Activated CD4-positive, alpha-beta memory T cell treated with anti-CD3 and anti-CD28 coated beads, Interleukin-2, amount 10 ng/mL, durations not matched to agents 7 days and 5 days (primary cell): ENCODE measurements around the gene SAC3D1. TPM values are rescaled to one million over a fixed set of nuclear protein-coding genes. Genes with fewer than 3 reads are reported as not detected.

ENCODE experiments used
- CTCF ChIA-PET: fragments of 350-600 bp; sonication (Branson Sonifier 250); formaldehyde crosslinking; loops from one replicate; lab custom pipeline; 2021; ENCODE audit warnings: antibody characterized with exemption, inconsistent platforms; lab: Charles Lee
- POLR2A ChIA-PET: fragments of 350-600 bp; sonication (Branson Sonifier 250); formaldehyde crosslinking; loops from one replicate; lab custom pipeline; 2021; ENCODE audit warnings: antibody characterized with exemption; lab: Charles Lee
- DNase-seq: peaks from one replicate; pipeline ENCODE4 v3.0.0-alpha.2; 2020
- H3K27ac Mint-ChIP-seq: one replicate; pipeline ENCODE4 v1.8.0; 2021; ENCODE audit warnings: mild to moderate bottlenecking, mixed read lengths
- H3K27me3 Mint-ChIP-seq: one replicate; pipeline ENCODE4 v1.8.0; 2021; ENCODE audit warnings: mixed read lengths
- H3K36me3 Mint-ChIP-seq: one replicate; pipeline ENCODE4 v1.8.0; 2021; ENCODE audit warnings: low read depth, mixed read lengths
- H3K4me1 Mint-ChIP-seq: one replicate; pipeline ENCODE4 v1.8.0; 2021; ENCODE audit warnings: mixed read lengths
- H3K4me3 Mint-ChIP-seq: one replicate; pipeline ENCODE4 v1.8.0; 2021; ENCODE audit warnings: mild to moderate bottlenecking, mixed read lengths
- H3K9me3 Mint-ChIP-seq: one replicate; pipeline ENCODE4 v1.8.0; 2021; ENCODE audit warnings: mixed read lengths
- total RNA-seq, 2 experiments: library from RNA; stranded (reverse); gene quantifications; one replicate each; pipeline ENCODE4 v1.2.3, GENCODE V29; 2021

SAC3D1 gene
- total RNA-seq, 2 experiments from 2014 or later = 24.2 to 24.8 TPM

DNA sequence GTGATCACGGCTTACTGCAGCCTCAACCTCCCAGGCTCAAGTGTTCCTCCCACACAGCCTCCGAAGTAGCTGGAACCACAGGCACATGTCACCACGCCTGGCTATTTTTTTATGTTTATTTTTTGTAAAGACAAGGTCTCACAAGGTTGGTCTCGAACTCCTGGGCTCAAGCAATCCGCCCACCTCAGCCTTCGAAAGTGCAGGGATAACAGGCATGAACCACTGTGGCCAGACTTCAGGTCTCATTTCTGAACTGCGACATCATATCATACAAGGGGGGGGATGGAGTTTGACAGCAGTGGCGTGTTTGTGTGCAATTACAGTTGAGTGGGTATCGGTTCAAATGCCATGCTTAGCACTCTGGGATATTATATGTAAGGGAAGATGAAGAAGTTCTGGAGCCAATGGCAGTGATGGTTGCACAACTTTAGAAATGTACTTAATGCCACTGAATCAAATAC is 10.4 kb downstream of the SAC3D1 start:
- DNase-seq = no peak

DNA sequence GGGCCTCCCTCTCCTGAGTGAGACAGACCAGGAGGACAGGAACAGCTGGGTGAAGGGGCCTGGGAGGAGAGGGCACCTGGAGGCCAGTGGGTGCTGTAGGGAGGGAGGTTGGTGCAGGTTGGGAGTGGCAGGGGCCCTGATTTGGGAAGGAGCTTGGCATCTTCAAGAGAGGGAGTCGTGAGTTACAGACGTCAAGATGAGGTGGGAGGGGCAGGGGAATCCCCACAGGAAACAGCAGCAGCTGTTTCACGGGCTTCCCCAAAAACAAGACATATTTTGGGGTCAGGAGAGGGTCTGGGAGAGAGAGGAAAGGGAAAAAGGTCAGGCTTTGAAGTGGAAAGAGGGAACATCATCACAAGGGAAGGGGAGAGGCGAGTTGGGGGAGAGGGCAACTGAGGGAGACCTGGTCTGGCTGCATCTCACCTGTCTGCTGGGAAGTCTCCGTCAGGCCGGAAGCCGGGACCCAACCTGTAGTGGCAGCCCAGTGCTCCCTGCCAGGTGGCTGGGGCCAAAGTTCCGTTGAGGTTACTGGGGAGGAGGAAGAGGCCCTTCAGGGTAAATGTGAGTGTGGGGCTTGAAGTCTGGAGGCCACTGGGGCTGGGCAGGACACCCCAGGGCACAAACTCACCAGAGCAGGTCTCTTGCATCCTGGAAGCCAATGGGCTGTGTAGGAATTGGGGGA is 13.0 kb downstream of the SAC3D1 start:
- Mint-ChIP-seq H3K9me3 (no peaks in the 10 kb centered on the region), H3K27ac (peak overlapping the region; percentile 59), H3K27me3 (no peaks in the 10 kb centered on the region), H3K4me1 (peaks cover 19% of the 10 kb centered on the region), H3K36me3 (no peaks in the 10 kb centered on the region), H3K4me3 (no peak overlapping the region)
- CTCF ChIA-PET = no interaction called here
- POLR2A ChIA-PET = interaction anchor here (1.0 to 1.2 kb wide), 2 partner anchors 13 to 29 kb away, joined by 3 to 4 read pairs; partner anchors contain the start of gene SAC3D1
- no peak for DNase-seq

More for the DNA sequence above, 10.4 kb downstream of the SAC3D1 start:
- H3K27me3 Mint-ChIP-seq = no peaks in the 10 kb centered on the region
- H3K36me3 Mint-ChIP-seq = peaks cover 4% of the 10 kb centered on the region
- H3K4me3 Mint-ChIP-seq = no peak overlapping the region
- H3K9me3 Mint-ChIP-seq = no peaks in the 10 kb centered on the region
- ChIA-PET CTCF (no interaction called here), POLR2A (no interaction called here)
- H3K27ac Mint-ChIP-seq = no peak overlapping the region
- peaks cover 35% of the 10 kb centered on the region for H3K4me1 Mint-ChIP-seq

DNA sequence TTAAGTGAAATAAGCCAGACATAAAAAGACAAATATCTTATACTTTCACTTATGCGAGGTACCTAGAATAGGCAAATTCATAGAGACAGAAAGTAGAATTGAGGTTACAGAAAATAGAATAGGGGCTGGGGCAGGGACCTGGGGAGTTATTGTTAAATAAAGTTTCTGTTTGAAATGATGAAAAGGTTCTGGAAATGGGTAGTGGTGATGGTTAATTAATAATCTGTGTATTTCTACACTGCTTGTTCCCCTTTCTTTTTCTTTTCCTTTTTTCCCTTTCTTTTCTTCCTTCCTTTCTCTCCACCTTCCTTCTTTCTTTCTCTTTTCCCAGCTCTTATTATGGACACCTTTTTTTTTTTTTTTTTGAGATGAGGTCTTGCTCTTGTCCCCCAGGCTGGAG is 14.5 kb downstream of the SAC3D1 start:
- ChIA-PET CTCF (no interaction called here), POLR2A (no interaction called here)
- H3K36me3 Mint-ChIP-seq = no peaks in the 10 kb centered on the region
- peaks cover 28% of the 10 kb centered on the region for H3K4me1 Mint-ChIP-seq
- H3K9me3 Mint-ChIP-seq = no peaks in the 10 kb centered on the region
- H3K4me3 Mint-ChIP-seq = no peak overlapping the region
- no peaks in the 10 kb centered on the region for H3K27me3 Mint-ChIP-seq
- H3K27ac Mint-ChIP-seq = no peak overlapping the region
- no peak for DNase-seq

DNA sequence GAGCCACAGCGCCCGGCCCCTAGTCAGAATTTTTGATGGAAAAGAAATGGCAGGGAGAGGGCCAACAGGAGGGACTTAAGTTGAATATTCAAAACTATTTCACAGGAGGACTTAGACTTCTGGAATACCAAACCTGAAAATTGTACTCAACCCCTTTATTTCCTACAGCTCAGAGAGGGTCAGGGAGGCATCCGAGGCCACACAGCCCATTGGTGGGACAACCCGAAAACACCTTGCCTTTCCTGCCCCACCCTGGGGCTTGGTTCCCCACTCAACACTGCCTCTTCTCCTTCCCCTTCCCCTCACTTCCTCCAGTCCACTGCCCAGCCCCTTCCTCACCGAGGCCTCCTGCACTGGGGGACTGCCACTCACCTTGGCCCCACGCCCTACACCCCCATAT is 16.0 kb downstream of the SAC3D1 start:
- no peaks in the 10 kb centered on the region for H3K9me3 Mint-ChIP-seq
- no peaks in the 10 kb centered on the region for H3K36me3 Mint-ChIP-seq
- peaks cover 29% of the 10 kb centered on the region for H3K4me1 Mint-ChIP-seq
- ChIA-PET CTCF (no interaction called here), POLR2A (no interaction called here)
- no peak for DNase-seq
- H3K4me3 Mint-ChIP-seq = no peak overlapping the region
- no peak overlapping the region for H3K27ac Mint-ChIP-seq
- H3K27me3 Mint-ChIP-seq = no peaks in the 10 kb centered on the region

DNA sequence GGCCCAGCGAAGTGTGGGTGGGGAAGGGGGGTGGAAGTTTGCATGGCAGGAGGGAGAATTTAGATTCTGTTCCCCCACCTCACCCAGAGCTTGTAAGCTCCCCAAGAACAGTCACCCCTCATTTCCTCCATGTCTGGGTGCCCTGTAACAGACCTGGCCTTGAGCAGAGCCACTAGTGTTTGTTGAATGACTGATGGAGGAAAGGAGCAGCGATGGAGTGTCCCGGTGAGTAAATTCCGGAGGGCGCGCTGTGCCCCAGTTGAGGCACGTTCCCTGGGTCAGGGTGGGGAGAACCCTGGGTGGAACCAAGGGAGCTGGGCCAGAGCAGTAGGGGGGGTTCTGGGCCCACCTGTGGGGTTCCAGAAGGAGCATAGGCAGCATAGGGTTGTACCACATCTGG is 16.5 kb downstream of the SAC3D1 start:
- ChIA-PET POLR2A (no interaction called here), CTCF (no interaction called here)
- H3K4me3 Mint-ChIP-seq = no peak overlapping the region
- H3K27me3 Mint-ChIP-seq = no peaks in the 10 kb centered on the region
- H3K9me3 Mint-ChIP-seq = no peaks in the 10 kb centered on the region
- H3K36me3 Mint-ChIP-seq = no peaks in the 10 kb centered on the region
- DNase-seq = no peak
- no peak overlapping the region for H3K27ac Mint-ChIP-seq
- H3K4me1 Mint-ChIP-seq = peaks cover 29% of the 10 kb centered on the region

DNA sequence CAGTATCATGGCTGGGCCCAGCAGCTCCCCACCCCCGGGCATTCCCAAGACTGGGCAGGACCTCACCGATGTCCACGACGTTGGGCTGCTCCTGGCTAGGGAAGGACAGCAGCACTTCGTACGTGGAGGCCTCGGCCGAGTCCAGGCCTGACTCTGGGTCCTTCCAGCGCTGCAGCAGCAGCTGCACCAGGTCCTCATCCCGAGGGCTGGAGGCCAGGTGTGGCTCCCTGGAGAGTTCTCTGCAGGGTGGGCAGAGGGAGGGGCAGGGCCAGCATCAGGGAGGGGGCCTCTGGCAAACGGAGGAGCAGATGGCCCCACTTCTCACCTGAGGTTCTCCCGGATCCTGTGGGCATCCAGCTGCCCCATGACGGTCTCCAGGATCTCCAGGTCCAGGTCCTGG is 17.0 kb downstream of the SAC3D1 start:
- CTCF ChIA-PET = no interaction called here

DNA sequence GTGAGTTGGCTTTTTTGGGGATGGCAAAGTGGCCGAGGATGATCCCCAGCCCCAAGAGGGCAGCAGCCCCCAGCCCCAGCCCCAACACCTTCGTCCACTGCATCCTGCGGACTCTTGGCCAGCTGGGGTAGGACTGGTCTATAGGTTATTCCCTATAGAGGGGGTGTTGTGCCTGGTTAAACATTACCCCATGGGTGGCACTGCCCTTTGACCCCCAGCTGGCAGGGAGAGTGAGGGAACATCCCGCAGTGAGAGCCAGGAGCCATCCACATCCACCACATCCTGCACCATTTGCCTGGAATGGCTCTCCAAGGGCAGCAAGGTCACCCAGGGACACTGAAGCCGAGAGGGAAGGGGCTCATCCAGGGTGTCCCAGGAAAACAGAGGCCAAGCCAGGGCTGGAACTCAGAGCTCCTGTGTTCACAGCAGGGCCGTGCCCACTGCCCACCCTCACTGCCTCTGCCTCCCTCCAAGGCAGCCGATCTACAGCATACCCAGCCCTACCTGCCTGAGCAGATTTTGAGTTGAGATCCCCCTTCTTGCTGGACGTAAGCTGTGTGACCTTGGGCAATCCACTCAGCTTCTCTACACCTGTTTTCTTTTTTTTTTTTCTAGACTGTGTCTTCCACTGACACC is 17.5 kb downstream of the SAC3D1 start, which contains the start of gene NAALADL1:
NAALADL1 (minus strand) TSS at position 135 of the 636 bp plus-strand sequence; CDS start at position 103, 32 bp downstream.
- DNase-seq = no peak
- Mint-ChIP-seq H3K27me3 (no peaks in the 10 kb centered on the region), H3K4me1 (peaks cover 23% of the 10 kb centered on the region), H3K36me3 (no peaks in the 10 kb centered on the region), H3K4me3 (no peak within 1 kb of the TSS), H3K9me3 (no peaks in the 10 kb centered on the region), H3K27ac (no peak within 1 kb of the TSS)
- POLR2A ChIA-PET = interaction anchor here (1.1 kb wide), 1 partner anchor 23 kb away, joined by 3 read pairs; no protein-coding TSS in a partner anchor
- CTCF ChIA-PET = interaction anchor here (1.4 kb wide), 1 partner anchor 214 kb away, joined by 3 read pairs; the partner anchor contains the start of gene CDC42BPG

More for the DNA sequence above, 17.0 kb downstream of the SAC3D1 start:
- DNase-seq = no peak
- Mint-ChIP-seq H3K27ac (no peak overlapping the region), H3K36me3 (no peaks in the 10 kb centered on the region), H3K4me3 (no peak overlapping the region), H3K9me3 (no peaks in the 10 kb centered on the region), H3K27me3 (no peaks in the 10 kb centered on the region), H3K4me1 (peaks cover 27% of the 10 kb centered on the region)
- POLR2A ChIA-PET = no interaction called here

DNA sequence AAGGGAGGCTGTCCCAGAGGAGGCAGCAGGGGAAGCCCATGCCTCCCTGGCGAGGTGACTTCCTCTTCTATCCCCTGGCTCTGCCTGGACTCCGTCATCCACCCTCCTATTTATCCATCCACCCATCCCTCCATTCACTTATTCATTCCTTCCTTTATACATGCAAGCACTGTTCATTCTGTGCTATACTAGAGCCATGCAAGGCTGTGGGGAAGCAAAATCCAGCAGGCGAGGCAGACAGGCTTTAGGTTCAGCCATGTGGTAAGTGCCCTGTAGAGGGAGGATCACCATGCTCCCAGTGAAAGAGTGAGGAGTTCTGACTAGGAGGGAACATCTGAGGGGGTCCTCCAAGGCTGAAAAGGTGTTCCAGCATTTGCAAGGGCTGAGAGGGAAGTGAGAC is 18.5 kb downstream of the SAC3D1 start:
- Mint-ChIP-seq H3K36me3 (no peaks in the 10 kb centered on the region), H3K27me3 (no peaks in the 10 kb centered on the region), H3K4me3 (no peak overlapping the region), H3K4me1 (peaks cover 15% of the 10 kb centered on the region), H3K27ac (no peak overlapping the region), H3K9me3 (no peaks in the 10 kb centered on the region)
- POLR2A ChIA-PET = interaction anchor here (0.7 to 1.1 kb wide), 2 partner anchors 17 to 23 kb away, joined by 3 read pairs; no protein-coding TSS in a partner anchor
- no peak for DNase-seq
- CTCF ChIA-PET = interaction anchor here (1.4 kb wide), 1 partner anchor 215 kb away, joined by 3 read pairs; the partner anchor contains the start of gene CDC42BPG

DNA sequence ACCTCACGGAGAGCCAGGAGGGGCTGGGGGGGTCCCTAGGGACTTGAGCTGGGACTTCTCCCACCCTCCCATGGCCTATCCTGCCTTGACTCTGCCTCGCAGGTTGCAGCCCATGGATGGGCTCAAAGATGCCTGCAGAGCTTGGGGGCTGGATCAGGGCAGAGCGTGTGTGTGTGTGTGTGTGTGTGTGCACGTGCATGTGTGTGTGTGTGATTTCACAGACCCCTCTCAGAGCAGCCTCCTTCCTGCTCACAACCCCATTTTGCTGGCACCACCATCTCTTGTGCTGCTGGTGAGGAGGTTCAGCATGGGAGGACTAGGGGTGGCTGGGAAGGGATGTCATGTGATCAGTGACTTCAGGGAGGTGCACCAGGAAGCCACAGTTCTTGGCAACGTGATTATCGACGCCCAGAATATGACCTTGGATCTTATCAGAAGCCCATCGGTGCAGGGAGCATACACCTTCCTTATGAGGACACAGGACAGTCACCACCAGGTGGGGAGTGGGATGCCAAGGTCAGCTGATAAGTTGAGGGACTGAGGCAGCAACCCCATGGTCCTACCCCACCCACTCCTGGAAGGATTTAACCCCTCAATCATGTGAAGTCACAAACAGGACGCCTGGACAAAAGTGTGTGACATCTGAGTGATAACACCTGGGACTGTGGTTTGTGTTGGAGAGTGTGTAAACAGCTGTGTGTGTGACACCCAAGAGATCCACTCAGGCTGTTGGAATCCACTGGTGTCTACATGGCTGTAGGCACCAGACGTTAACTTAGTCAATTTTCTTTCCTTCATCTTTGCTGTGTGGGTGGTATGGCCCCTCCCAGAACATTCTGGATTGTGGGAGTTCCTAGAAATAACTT is 19.2 kb downstream of the SAC3D1 start:
- no peaks in the 10 kb centered on the region for H3K27me3 Mint-ChIP-seq
- no peak overlapping the region for H3K4me3 Mint-ChIP-seq
- H3K4me1 Mint-ChIP-seq = peaks cover 15% of the 10 kb centered on the region
- no peak overlapping the region for H3K27ac Mint-ChIP-seq
- ChIA-PET POLR2A (interaction anchor here (0.7 kb wide), 1 partner anchor 17 kb away, joined by 3 read pairs; no protein-coding TSS in a partner anchor), CTCF (no interaction called here)
- no peaks in the 10 kb centered on the region for H3K36me3 Mint-ChIP-seq
- DNase-seq = no peak
- H3K9me3 Mint-ChIP-seq = no peaks in the 10 kb centered on the region

DNA sequence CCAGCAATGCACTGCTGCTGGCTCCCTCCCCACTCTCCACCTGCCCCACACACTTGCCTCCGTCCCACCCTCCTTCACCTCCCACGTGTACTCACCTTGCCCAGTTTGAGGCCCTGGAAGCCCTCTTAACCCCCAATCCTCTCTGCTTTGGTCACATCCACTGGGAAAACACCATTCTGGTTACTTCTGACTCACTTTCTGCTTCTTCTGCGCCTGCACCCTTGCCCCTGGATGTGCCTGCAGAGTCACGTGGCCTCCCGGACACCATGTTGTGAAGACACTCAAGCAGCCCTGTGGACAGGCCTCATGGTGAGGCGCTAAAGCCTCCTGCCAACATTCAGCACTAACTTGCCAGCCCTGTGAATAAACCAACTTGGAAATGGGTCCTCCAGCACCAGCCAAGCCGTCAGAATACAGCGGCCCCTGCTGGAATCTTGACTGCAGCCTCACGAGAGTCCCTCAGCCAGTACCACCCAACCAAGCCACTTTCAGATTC is 20.0 kb downstream of the SAC3D1 start:
- DNase-seq = no peak
- Mint-ChIP-seq H3K27me3 (no peaks in the 10 kb centered on the region), H3K36me3 (no peaks in the 10 kb centered on the region), H3K4me1 (peaks cover 15% of the 10 kb centered on the region), H3K4me3 (no peak overlapping the region), H3K27ac (no peak overlapping the region), H3K9me3 (no peaks in the 10 kb centered on the region)
- ChIA-PET POLR2A (no interaction called here), CTCF (no interaction called here)

DNA sequence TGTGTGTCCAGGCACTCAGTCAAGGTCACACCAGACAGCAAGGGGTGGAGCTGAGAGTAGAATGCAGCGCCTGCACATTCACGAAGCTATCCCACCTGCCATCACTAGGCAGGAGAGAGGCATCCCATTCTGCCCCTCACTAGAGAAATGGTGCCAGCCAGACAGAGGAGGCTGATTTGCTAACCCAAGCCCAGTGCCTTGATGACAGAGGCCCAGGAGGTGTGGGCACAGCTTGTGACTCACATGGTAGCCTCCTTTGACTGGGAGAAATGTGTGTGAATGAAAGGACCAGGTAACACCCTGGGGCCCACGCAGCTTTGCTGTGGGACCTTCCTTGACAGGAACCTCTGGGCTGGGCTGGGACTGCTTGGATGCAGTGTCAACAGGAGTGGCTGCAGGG is 22.5 kb downstream of the SAC3D1 start:
- Mint-ChIP-seq H3K36me3 (no peaks in the 10 kb centered on the region), H3K4me3 (no peak overlapping the region), H3K27ac (no peak overlapping the region), H3K4me1 (peaks cover 15% of the 10 kb centered on the region), H3K27me3 (no peaks in the 10 kb centered on the region), H3K9me3 (no peaks in the 10 kb centered on the region)
- ChIA-PET POLR2A (interaction anchor here (1.1 to 2.1 kb wide), 2 partner anchors 12 to 22 kb away, joined by 4 to 7 read pairs; partner anchors contain the start of gene SAC3D1), CTCF (interaction anchor here (0.7 to 1.1 kb wide), 3 partner anchors 16 to 224 kb away, joined by 3 read pairs; partner anchors contain the start of gene ARL2)
- no peak for DNase-seq

DNA sequence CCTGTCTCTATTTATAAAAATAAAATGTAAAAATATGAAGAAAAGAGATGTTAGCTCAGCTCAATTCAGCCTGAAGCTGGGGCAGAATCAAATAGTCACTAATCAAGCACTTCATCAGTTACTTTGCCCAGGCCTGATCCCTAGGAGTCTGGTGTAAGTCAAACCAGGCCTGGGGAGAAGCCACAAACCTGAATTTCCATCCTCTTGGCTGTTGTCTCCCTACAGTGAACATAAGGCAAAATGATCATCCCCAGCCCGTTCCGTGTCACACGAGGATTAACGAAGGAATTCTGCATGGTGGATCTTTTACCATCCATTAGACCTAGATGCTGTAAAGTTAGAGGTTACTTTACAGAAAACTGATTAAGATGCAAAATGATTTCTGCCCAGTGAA is 23.8 kb downstream of the SAC3D1 start:
- Mint-ChIP-seq H3K9me3 (no peaks in the 10 kb centered on the region), H3K27me3 (no peaks in the 10 kb centered on the region), H3K4me1 (peaks cover 12% of the 10 kb centered on the region), H3K4me3 (no peak overlapping the region), H3K27ac (no peak overlapping the region), H3K36me3 (no peaks in the 10 kb centered on the region)
- POLR2A ChIA-PET = interaction anchor here (2.1 kb wide), 1 partner anchor 24 kb away, joined by 7 read pairs; the partner anchor contains the start of gene SAC3D1
- no peak for DNase-seq
- CTCF ChIA-PET = no interaction called here
